SU-DHL-6 (cell line): ENCODE measurements around the gene EVA1C.

Experiments used
- H2AFZ ChIP-seq: fragments of 200-600 bp; sonication (generic); 2 replicates; pipeline ENCODE4 v1.6.1; 2014; ENCODE audit warnings: low read depth, mild to moderate bottlenecking, moderate library complexity, mixed read lengths, antibody characterized with exemption, low read length; ENCODE audit not compliant: severe bottlenecking
- H3F3A ChIP-seq: fragments of 200-600 bp; shearing (Covaris generic); 2 replicates; pipeline ENCODE4 v1.6.0; 2016; ENCODE audit warnings: antibody characterized with exemption, mild to moderate bottlenecking; ENCODE audit not compliant: insufficient read depth
- H3K27ac ChIP-seq: fragments of 200-600 bp; sonication (generic); 2 replicates; pipeline ENCODE4 v1.5.1; 2016; ENCODE audit warnings: low read depth, mild to moderate bottlenecking, low read length, moderate library complexity, mixed read lengths
- H3K27me3 ChIP-seq: fragments of 200-600 bp; sonication (generic), shearing (Covaris generic); 2 replicates; pipeline ENCODE4 v1.6.0; 2014; ENCODE audit warnings: mild to moderate bottlenecking, low read length
- H3K36me3 ChIP-seq: fragments of 200-600 bp; sonication (generic); 2 replicates; pipeline ENCODE4 v1.6.1; 2014; ENCODE audit warnings: mild to moderate bottlenecking, low read length, mixed read lengths
- H3K4me2 ChIP-seq: fragments of 300-600, 200-600 bp; shearing (Covaris generic), sonication (generic); 2 replicates; pipeline ENCODE4 v1.6.0; 2014; ENCODE audit warnings: low read length, low read depth, mild to moderate bottlenecking; ENCODE audit not compliant: poor library complexity, severe bottlenecking
- H3K4me3 ChIP-seq: fragments of 200-600 bp; sonication (generic); 2 replicates; pipeline ENCODE4 v1.5.1; 2014; ENCODE audit warnings: antibody characterized with exemption, low read length, mild to moderate bottlenecking, mixed read lengths; ENCODE audit not compliant: insufficient read depth, poor library complexity, severe bottlenecking
- H3K79me2 ChIP-seq: fragments of 200-600 bp; sonication (generic); 2 replicates; pipeline ENCODE4 v1.6.1; 2014; ENCODE audit warnings: mild to moderate bottlenecking, low read length, moderate library complexity; ENCODE audit not compliant: insufficient read depth
- H3K9ac ChIP-seq: fragments of 200-600 bp; sonication (generic); 2 replicates; pipeline ENCODE4 v1.7.0; 2014; ENCODE audit warnings: mild to moderate bottlenecking, low read length
- H3K9me2 ChIP-seq: fragments of 200-600 bp; sonication (generic); replicated peaks from 2 replicates; pipeline ENCODE4 v1.6.1; 2014; ENCODE audit warnings: low read length; ENCODE audit not compliant: insufficient read depth
- H3K9me3 ChIP-seq: fragments of 200-600 bp; sonication (generic); 2 replicates; pipeline ENCODE4 v1.6.1; 2014; ENCODE audit warnings: low read length, mixed read lengths; ENCODE audit not compliant: insufficient read depth
- H4K20me1 ChIP-seq: fragments of 200-600 bp; sonication (generic); 2 replicates; pipeline ENCODE4 v1.6.1; 2014; ENCODE audit warnings: low read depth, mild to moderate bottlenecking, antibody characterized with exemption, low read length, moderate library complexity, mixed read lengths
- EZH2phosphoT487 ChIP-seq: fragments of 200-600 bp; sonication (generic), shearing (Covaris generic); conservative IDR thresholded peaks from 2 replicates; pipeline ENCODE4 v1.6.1; 2018; ENCODE audit warnings: mild to moderate bottlenecking, antibody characterized with exemption, low read length, moderate library complexity, mixed read lengths
- TF ChIP-seq, protein P1 (sequence below): fragments of 200-600 bp; sonication (generic); IDR thresholded peaks from one replicate; pipeline ENCODE4 v1.5.1; 2017; ENCODE audit warnings: antibody characterized with exemption, mild to moderate bottlenecking, low read length, moderate library complexity; ENCODE audit not compliant: insufficient read depth, poor library complexity, severe bottlenecking

Gene EVA1C

DNA sequence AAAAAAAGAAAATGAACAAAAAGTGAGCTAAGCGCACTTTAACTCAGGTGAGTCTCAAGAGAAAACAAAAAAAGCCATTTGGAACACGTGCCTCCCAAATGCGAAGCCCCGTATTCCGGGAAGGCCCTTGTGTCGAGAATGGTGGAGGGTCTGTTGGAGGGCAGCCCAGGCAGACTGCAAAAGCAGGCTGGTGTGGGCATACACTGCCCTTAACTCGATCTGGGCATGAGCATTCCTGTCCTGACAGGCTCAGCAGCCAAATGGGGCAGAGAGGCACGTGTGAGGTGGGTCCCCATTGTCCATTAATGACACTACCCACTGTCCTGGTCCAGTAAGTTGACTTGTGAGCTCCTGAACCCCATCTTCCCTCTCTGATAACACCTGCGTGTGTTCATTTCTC lies 57.7 kb downstream of the EVA1C start:
- no peak overlapping the region for H2AFZ ChIP-seq
- H3K9me3 ChIP-seq = no peaks in the 10 kb centered on the region
- no peaks in the 10 kb centered on the region for H3K27me3 ChIP-seq
- H4K20me1 ChIP-seq = no peaks in the 10 kb centered on the region
- no peaks in the 10 kb centered on the region for H3K36me3 ChIP-seq
- TF ChIP-seq EZH2phosphoT487 = no peak
- TF ChIP-seq, protein P1, sequence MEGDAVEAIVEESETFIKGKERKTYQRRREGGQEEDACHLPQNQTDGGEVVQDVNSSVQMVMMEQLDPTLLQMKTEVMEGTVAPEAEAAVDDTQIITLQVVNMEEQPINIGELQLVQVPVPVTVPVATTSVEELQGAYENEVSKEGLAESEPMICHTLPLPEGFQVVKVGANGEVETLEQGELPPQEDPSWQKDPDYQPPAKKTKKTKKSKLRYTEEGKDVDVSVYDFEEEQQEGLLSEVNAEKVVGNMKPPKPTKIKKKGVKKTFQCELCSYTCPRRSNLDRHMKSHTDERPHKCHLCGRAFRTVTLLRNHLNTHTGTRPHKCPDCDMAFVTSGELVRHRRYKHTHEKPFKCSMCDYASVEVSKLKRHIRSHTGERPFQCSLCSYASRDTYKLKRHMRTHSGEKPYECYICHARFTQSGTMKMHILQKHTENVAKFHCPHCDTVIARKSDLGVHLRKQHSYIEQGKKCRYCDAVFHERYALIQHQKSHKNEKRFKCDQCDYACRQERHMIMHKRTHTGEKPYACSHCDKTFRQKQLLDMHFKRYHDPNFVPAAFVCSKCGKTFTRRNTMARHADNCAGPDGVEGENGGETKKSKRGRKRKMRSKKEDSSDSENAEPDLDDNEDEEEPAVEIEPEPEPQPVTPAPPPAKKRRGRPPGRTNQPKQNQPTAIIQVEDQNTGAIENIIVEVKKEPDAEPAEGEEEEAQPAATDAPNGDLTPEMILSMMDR = no peak
- no peak overlapping the region for H3K27ac ChIP-seq
- no peaks in the 10 kb centered on the region for H3F3A ChIP-seq
- H3K9ac ChIP-seq = no peak overlapping the region
- no peak overlapping the region for H3K4me3 ChIP-seq
- H3K4me2 ChIP-seq = no peak overlapping the region
- no peaks in the 10 kb centered on the region for H3K79me2 ChIP-seq
- H3K9me2 ChIP-seq = no peaks in the 10 kb centered on the region

DNA sequence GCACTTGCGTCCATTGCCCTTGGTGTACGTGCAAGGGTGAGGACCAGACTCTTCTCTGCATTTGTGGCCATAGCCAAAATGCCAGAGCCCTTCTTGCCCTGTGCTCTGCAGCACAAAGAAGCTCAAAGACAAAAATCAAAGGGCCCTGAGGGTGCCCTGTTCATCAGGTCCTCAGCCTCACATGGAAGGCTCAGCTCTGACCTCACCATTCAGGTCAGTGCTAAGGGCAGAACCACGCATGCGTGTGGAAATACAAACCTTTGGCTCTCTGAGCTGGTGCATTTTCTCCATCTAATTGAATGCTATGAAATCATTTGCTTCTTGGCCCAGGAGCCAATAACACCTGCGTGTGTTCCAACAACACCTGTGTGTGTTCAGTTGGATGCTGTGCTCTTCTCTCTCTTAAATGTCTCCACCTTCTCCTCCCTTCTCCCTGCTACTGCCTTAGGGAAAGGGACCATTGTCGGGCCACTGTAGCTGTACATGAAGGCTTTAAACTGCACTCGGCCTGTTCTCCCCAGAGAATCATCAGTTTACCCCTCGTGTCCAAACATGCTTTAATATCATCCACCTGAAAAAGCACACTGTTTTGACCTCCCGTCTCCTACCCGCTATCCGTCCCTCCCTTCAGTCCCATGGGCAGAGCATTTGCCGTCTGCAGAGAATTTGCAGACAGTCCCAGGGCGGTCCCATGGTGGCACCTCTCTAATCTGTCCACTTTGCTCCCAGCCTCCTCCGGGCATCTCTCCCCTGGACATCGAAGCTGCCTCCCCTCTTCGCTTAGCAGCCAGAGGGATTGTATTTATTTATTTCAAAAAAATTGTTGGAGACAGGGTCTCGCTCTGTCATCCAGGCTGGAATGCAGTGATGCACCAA lies 60.6 kb downstream of the EVA1C start:
- no peaks in the 10 kb centered on the region for H3K27me3 ChIP-seq
- no peak overlapping the region for H2AFZ ChIP-seq
- H3K27ac ChIP-seq = no peak overlapping the region

DNA sequence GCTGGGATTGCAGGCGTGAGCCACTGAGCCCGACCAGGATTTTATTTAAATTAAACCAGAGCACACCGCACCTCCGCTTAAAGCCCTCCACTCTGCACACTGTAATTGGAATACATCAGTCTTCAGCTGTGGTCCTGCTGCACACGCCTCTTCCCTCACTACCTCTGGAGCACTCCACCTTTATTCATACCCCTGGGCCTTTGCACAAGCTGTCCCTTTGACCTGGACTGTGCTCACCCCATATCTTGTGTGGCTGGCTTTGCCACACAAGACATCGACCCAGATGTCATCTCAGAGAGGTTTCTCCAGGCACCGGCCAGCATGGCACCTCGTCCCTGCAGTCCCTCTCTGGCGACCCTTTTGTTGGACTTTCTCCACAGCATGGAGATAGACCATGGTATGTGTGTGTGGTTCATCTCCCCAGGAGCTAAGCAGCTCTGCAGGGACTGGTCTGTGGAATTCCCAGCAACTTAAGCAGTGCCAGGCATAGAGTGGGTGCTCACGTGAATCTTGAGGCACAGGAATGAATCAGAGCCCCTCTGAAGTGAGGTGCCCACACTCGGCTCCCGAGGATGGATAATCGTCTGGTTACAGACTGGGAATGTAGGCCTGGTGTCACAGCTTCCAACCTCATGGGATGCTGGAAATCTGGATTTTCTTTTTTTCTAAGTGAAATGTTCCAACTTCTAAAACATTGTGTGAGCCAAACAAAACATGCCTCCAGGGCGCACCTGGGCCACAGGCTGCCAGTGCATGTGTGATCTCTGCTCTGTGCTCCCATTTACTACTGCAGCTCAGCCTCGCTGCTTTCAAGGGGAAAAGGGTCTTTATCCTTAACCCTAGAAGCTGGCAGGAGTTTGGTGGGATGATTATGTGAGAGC lies 61.9 kb downstream of the EVA1C start:
- no peaks in the 10 kb centered on the region for H3F3A ChIP-seq
- H3K4me2 ChIP-seq = no peak overlapping the region
- no peaks in the 10 kb centered on the region for H3K79me2 ChIP-seq
- H3K36me3 ChIP-seq = no peaks in the 10 kb centered on the region
- no peaks in the 10 kb centered on the region for H3K9me2 ChIP-seq
- H3K4me3 ChIP-seq = no peak overlapping the region
- TF ChIP-seq, protein P1 = no peak
- TF ChIP-seq EZH2phosphoT487 = no peak
- H3K27me3 ChIP-seq = no peaks in the 10 kb centered on the region
- no peak overlapping the region for H2AFZ ChIP-seq
- no peaks in the 10 kb centered on the region for H4K20me1 ChIP-seq
- H3K9ac ChIP-seq = no peak overlapping the region
- no peaks in the 10 kb centered on the region for H3K9me3 ChIP-seq
- no peak overlapping the region for H3K27ac ChIP-seq

More for the DNA sequence above, 60.6 kb downstream of the EVA1C start:
- Histone ChIP-seq H3K36me3 (no peaks in the 10 kb centered on the region), H3K79me2 (no peaks in the 10 kb centered on the region), H3K9ac (no peak overlapping the region), H3K9me3 (no peaks in the 10 kb centered on the region), H3K4me2 (no peak overlapping the region), H3K9me2 (no peaks in the 10 kb centered on the region), H3K4me3 (no peak overlapping the region), H4K20me1 (no peaks in the 10 kb centered on the region), H3F3A (no peaks in the 10 kb centered on the region)
- TF ChIP-seq, protein P1 = no peak
- TF ChIP-seq EZH2phosphoT487 = no peak
